Measurements from ENCODE around the gene MARVELD3.
"Not testable (repeated sequence)": the region's sequence is repeated elsewhere in the genome, so short reads cannot be mapped to it uniquely, and the experiment has no call there.

MARVELD3 gene

GRCh38 chr16:71672803-71673581, 47.0 kb downstream of the MARVELD3 start:
- DNase-seq, result no peak

GRCh38 chr16:71673582-71673973, 47.6 kb downstream of the MARVELD3 start:
- no peak for DNase-seq

- no peak for DNase-seq
Observed at GRCh38 chr16:71674229-71674628, 48.2 kb downstream of the MARVELD3 start.

- DNase-seq, result no peak
Observed at GRCh38 chr16:71675380-71675779, 49.4 kb downstream of the MARVELD3 start.

GRCh38 chr16:71676236-71676635, 50.3 kb downstream of the MARVELD3 start:
- DNase-seq, result no peak

GRCh38 chr16:71681360-71681759, 55.4 kb downstream of the MARVELD3 start:
- DNase-seq, result no peak

- DNase-seq, result not testable (repeated sequence)
Observed at GRCh38 chr16:71684280-71684679, 58.3 kb downstream of the MARVELD3 start.

All from inflammatory macrophage treated with lipopolysaccharide for 1 hour (primary cell).